UCSD-AML1 (cell line): ENCODE data around the gene DGKI.

ENCODE experiments used
- DNase-seq: peaks from one replicate; lab custom pipeline; 2025; ENCODE audit not compliant: unreplicated experiment; lab: John Stamatoyannopoulos, UW

The DGKI gene

GRCh38 chr7:137692399-137692798 is 154.4 kb downstream of the DGKI start:
- DNase-seq, result no peak

DNA sequence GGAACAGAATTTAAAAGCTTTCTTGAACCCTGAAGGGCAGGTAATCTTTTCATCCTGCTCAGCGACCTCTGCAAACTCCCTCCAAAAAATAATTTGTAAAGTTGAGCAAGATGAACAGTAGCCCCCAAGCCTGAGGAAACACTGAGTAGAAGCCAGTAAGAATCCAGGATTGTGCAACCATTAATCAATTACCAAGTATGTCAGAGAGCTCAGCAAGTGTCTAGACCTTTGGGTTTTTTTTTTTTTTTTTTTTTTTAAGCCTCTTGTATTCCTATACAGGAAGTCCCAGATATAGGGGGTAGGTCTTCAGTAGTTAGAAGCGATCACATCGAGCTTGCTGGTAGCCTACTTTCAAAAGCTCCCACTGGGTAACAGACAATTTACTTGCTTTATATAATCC is 155.2 kb downstream of the DGKI start:
- DNase-seq, result no peak

GRCh38 chr7:137690635-137691034 is 156.1 kb downstream of the DGKI start:
- no peak for DNase-seq

GRCh38 chr7:137689761-137690160 is 157.0 kb downstream of the DGKI start:
- DNase-seq, result no peak

GRCh38 chr7:137687556-137688265 is 159.1 kb downstream of the DGKI start:
- no peak for DNase-seq

GRCh38 chr7:137685433-137686164 is 161.2 kb downstream of the DGKI start:
- no peak for DNase-seq

- DNase-seq, result no peak
Measured at GRCh38 chr7:137684776-137685175, 162.0 kb downstream of the DGKI start.

DNA sequence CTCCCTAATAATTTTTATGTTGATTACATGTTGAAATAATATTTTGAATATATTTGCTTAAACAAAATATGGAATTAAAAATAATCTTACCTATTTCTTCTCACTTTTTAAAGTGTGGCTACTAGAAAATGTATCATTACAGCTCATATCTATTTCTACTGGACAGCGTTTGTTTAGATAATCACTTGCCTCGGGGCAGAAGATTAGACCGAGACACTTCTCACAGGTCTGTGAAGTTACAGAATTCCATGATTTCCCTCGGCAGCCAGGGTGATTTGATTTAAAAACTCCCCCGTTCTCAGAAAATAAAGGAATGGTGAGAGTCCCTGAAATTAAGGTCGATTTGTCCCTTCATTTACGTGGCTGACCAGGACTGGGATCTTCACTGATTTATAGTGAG is 162.5 kb downstream of the DGKI start:
- no peak for DNase-seq

- DNase-seq, result no peak
Measured at GRCh38 chr7:137682596-137682995, 164.2 kb downstream of the DGKI start.

- DNase-seq, result no peak
Measured at GRCh38 chr7:137681657-137682562, 164.9 kb downstream of the DGKI start.

- DNase-seq, result no peak
Measured at GRCh38 chr7:137674551-137675409, 172.0 kb downstream of the DGKI start.

DNA sequence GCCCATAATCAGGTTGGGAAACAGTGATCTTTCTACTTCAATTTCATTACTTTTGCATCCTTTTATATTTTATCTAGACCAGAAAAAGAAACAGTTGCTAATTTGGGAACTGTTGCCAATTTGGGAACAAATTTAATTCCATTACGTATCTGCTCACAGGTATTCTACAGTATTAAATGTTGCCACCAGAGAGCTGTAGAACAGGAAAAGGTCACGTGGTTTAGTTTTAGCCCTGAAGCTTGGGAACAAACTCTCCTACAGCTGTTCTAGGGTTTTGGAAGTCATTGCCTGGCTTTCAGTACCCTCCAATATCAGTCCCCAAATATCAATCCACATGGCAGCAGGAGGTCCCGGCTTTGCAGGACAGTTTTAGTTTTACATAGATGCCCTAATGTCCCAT is 172.7 kb downstream of the DGKI start:
- no peak for DNase-seq

DNA sequence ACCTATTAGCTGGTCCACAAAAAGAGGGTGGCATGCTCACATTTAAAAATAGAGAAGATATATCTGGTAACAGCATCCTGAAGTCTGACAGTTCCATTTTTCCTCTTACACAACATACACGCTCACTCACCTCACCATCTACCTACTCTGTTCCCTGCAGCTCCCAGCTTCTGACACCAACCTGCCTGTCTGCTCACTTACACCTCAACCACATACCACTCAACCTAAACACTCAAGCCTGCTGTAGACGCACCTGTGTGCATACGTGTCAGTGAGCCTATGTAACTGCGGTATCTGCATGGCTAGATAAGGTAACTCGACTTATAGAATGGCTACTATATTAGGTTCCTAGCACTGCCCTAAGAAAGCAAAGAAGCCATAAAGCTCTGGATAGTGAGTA is 174.9 kb downstream of the DGKI start:
- no peak for DNase-seq

GRCh38 chr7:137670222-137671064 is 176.3 kb downstream of the DGKI start:
- no peak for DNase-seq

- DNase-seq, result no peak
Measured at GRCh38 chr7:137669706-137670105, 177.1 kb downstream of the DGKI start.

- DNase-seq, result no peak
Measured at GRCh38 chr7:137668404-137668803, 178.4 kb downstream of the DGKI start.

GRCh38 chr7:137667633-137668387 is 179.0 kb downstream of the DGKI start:
- DNase-seq, result no peak

GRCh38 chr7:137664846-137665245 is 181.9 kb downstream of the DGKI start:
- DNase-seq, result no peak

GRCh38 chr7:137661634-137662033 is 185.1 kb downstream of the DGKI start:
- no peak for DNase-seq
